ENCODE data around the gene CHST14.

DNA sequence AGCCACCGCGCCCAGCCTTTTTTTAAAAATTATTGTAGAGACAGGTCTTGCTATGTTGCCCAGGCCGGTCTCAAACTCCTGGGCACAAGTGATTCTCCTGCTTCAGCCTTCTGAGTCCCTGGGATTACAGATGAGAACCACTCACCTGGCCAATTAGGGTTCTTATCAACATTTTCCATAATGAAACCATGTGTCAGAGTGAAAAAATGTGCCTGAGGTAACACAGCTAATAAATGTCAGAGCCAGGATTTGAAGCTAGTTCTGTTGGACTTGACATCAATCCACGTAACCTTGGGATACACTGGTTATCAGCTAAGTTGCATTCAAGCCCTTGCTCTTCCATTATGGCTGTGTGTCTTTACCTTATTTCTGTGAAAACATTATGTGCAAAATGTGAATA is 29.1 kb downstream of the CHST14 start:
- no peak for TF ChIP-seq HDGF (IDR thresholded peaks at IDR 0.05; ENCODE audit: borderline replicate concordance)
- TF ChIP-seq SUZ12 (IDR thresholded peaks at IDR 0.05), result no peak
- no peak for TF ChIP-seq FOXA1 (IDR thresholded peaks at IDR 0.05)
- no peak for TF ChIP-seq ZNF384 (IDR thresholded peaks at IDR 0.05)
- TF ChIP-seq L3MBTL2 (conservative IDR thresholded peaks at IDR 0.05), result no peak
- no peak for TF ChIP-seq TARDBP (IDR thresholded peaks at IDR 0.05)
- no peak for TF ChIP-seq SP1 (IDR thresholded peaks at IDR 0.05)
- TF ChIP-seq, protein P1, sequence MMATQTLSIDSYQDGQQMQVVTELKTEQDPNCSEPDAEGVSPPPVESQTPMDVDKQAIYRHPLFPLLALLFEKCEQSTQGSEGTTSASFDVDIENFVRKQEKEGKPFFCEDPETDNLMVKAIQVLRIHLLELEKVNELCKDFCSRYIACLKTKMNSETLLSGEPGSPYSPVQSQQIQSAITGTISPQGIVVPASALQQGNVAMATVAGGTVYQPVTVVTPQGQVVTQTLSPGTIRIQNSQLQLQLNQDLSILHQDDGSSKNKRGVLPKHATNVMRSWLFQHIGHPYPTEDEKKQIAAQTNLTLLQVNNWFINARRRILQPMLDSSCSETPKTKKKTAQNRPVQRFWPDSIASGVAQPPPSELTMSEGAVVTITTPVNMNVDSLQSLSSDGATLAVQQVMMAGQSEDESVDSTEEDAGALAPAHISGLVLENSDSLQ (IDR thresholded peaks at IDR 0.05), result no peak
- TF ChIP-seq FOXK2 (IDR thresholded peaks at IDR 0.05), result no peak
- TF ChIP-seq BHLHE40 (IDR thresholded peaks at IDR 0.05; ENCODE audit: borderline replicate concordance), result no peak
- TF ChIP-seq FOXM1 (IDR thresholded peaks at IDR 0.05; ENCODE audit: borderline replicate concordance), result no peak

Data from HEK293T (cell line).